Neural crest cell (in vitro differentiated cells): Measurements from ENCODE around the gene INTS1. TPM values are rescaled to one million over a fixed set of nuclear protein-coding genes. Genes with fewer than 3 reads are reported as not detected.

Source experiments
- DNase-seq: peaks from one replicate; pipeline ENCODE4 v3.0.0; 2021; ENCODE audit warnings: low read depth, mixed read lengths, low spot score
- H3K27ac Mint-ChIP-seq: one replicate; pipeline ENCODE4 v1.8.0; 2021; ENCODE audit warnings: mild to moderate bottlenecking, mixed read lengths; ENCODE audit not compliant: unreplicated experiment
- H3K27me3 Mint-ChIP-seq: 2 replicates; pipeline ENCODE4 v1.8.0; 2021; ENCODE audit warnings: low read depth, mild to moderate bottlenecking, mixed read lengths
- H3K36me3 Mint-ChIP-seq: 2 replicates; pipeline ENCODE4 v1.8.0; 2021; ENCODE audit warnings: low read depth, mild to moderate bottlenecking, mixed read lengths
- H3K4me1 Mint-ChIP-seq: 2 replicates; pipeline ENCODE4 v1.8.0; 2021; ENCODE audit warnings: mixed read lengths
- H3K4me3 Mint-ChIP-seq: one replicate; pipeline ENCODE4 v1.8.0; 2021; ENCODE audit warnings: mild to moderate bottlenecking, mixed read lengths
- H3K9me3 Mint-ChIP-seq: 2 replicates; pipeline ENCODE4 v1.8.0; 2021; ENCODE audit warnings: mixed read lengths
- CTCF ChIP-seq: fragments of 200-600 bp; sonication (generic); conservative IDR thresholded peaks from 2 replicates; pipeline ENCODE4 v1.5.0; 2021; ENCODE audit warnings: antibody characterized with exemption, mild to moderate bottlenecking
- total RNA-seq: library from RNA; stranded (reverse); gene quantifications from 2 replicates; pipeline ENCODE4 v1.2.1, GENCODE V29; 2021

The INTS1 gene
- total RNA-seq, 1 donor from 2014 or later, result 134 TPM

DNA sequence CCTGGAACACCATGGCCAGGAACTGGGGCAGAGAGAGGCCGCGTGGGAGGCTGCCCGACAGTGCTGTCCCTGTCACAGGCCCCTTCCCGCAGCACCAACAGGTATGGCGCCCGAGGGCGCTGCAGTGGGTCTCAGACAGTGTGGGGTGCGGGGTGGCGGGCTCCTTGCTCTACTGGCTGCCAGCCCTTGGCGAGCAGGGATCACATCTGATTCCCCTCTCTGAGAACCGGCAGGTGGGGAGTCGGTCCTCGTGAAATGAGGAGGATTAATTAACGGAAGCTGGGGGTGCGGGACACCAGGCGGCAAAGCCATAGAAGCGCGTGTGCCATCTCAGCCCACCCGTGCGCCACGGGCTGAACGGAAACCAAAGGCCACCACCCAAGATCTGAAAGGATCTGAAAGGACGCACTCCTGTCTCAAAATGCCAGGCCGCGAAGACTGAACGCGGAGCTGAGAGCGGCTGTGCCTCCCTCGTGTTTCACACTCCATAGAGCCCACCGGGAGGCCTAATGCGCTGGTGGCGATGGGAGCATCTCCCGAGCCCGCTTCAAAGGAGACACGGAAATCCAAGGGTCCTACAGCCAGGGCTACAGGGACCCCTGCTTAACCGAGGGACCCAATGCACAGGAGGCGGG, 6.8 kb downstream of the INTS1 start:
- Mint-ChIP-seq H3K36me3 (peaks cover under 1% of the 10 kb centered on the region), H3K4me1 (peaks cover 5% of the 10 kb centered on the region), H3K4me3 (no peak overlapping the region), H3K27me3 (no peaks in the 10 kb centered on the region), H3K9me3 (no peaks in the 10 kb centered on the region), H3K27ac (no peak overlapping the region)
- DNase-seq, result no peak
- TF ChIP-seq CTCF, result no peak

GRCh38 chr7:1496531-1497292, 7.5 kb downstream of the INTS1 start:
- Mint-ChIP-seq H3K9me3 (no peaks in the 10 kb centered on the region), H3K27ac (no peak overlapping the region), H3K4me3 (no peak overlapping the region), H3K36me3 (peaks cover 2% of the 10 kb centered on the region), H3K27me3 (no peaks in the 10 kb centered on the region), H3K4me1 (no peaks in the 10 kb centered on the region)
- no peak for DNase-seq
- no peak for TF ChIP-seq CTCF

DNA sequence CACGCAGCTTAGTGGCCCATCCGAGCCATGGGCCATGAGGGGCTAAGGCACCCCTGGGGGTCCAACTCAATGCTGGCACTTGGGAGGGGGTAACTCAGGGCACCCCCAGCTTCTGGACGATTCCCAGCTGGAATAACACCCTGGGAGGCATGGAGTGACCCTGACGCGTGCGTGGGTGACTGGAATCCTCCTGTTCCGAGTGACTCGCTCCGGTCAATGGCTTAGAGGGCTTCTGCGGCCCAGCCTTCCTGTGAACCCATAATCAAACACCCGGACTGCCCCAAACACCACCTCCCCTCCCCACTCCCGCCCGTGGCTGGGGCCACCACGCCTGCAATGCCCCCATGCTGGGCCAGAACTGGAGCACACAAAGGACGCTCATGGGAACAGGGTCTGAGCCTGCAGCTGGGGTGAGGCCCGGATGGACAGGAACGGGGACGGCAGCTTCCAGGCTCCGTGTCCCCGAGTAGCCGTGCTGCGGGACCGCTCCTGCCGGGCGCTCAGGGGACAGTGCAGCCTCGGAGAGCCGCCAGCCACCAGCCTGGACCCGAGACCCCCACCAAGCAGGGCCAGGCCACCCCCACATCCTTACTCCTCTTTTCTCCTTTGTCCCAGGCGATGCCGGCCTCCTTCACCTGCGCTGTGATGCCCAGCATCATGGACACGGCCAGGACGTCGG, 8.5 kb downstream of the INTS1 start:
- Mint-ChIP-seq H3K9me3 (no peaks in the 10 kb centered on the region), H3K4me1 (no peaks in the 10 kb centered on the region), H3K27me3 (no peaks in the 10 kb centered on the region), H3K27ac (no peak overlapping the region), H3K4me3 (no peak overlapping the region), H3K36me3 (peaks cover 4% of the 10 kb centered on the region)
- no peak for TF ChIP-seq CTCF
- DNase-seq, result no peak

DNA sequence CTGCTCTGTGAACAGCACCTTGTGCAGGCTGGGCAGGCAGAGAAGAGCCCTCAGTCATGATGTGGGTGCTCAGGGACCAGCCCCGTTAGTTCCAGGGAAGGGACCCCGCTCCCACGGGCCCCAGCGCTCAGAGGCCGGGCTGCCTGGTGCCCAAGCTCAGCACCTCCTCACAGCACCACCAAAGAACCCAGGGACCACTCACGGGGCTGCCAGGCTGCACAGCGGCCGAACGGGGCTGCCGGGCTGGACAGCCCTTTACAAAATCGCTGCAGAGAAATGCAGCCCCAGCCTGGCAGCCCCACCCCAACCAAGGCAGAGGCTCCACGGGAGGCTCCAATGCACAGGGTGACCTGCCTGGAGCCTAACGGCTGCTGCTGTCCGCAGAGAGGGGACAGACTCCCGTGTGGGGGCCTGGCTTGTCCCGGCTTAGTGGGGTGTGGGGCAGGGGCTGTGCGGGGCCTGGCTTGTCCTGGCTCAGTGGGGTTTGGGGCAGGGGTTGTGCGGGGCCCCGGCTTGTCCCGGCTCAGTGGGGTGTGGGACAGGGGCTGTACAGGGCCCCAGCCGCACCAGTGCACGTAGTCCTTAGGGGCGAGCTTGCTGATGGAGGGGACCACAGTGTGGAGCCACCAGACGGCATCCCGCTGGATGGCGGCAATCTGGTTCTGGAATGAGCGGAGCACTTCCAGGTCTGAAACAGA, 9.2 kb downstream of the INTS1 start:
- Mint-ChIP-seq H3K4me1 (no peaks in the 10 kb centered on the region), H3K27me3 (no peaks in the 10 kb centered on the region), H3K27ac (no peak overlapping the region), H3K9me3 (no peaks in the 10 kb centered on the region), H3K36me3 (peaks cover 7% of the 10 kb centered on the region), H3K4me3 (no peak overlapping the region)
- no peak for DNase-seq
- TF ChIP-seq CTCF, result no peak

DNA sequence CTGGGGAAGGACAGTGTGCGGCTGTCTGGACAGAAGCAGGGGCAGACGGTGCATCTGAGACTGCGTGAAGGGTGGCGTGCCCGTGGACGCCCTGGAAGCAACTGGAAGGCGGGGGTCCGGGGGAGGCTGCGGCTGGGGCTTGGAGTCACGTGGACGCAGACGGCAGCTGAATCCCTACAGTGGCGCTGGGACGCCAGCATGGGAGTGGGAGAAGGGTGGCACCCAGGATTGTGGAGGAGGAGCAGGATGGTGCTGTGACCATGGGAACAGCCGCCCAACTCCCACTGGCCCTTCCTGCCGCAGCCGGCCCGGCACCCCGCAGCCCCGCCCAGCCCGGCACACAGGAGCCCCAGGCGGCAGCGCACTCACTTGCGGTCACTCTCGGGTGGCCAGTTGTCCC, 9.7 kb downstream of the INTS1 start:
- H3K27ac Mint-ChIP-seq, result no peak overlapping the region
- H3K27me3 Mint-ChIP-seq, result no peaks in the 10 kb centered on the region
- H3K4me3 Mint-ChIP-seq, result no peak overlapping the region
- H3K36me3 Mint-ChIP-seq, result peaks cover 7% of the 10 kb centered on the region
- H3K4me1 Mint-ChIP-seq, result no peaks in the 10 kb centered on the region
- no peak for DNase-seq
- TF ChIP-seq CTCF, result no peak
- no peaks in the 10 kb centered on the region for H3K9me3 Mint-ChIP-seq
